Mucosa of descending colon (tissue), 3 donors: Measurements from ENCODE around the gene DHDH. TPM values are rescaled to one million over a fixed set of nuclear protein-coding genes. Genes with fewer than 3 reads are reported as not detected.

ENCODE experiments used
- ATAC-seq: fragments of 200-7000 bp; cut with Tn5 transposase; one replicate; pipeline ENCODE4 v1.9.1; 2020; ENCODE audit warnings: mild to moderate bottlenecking, moderate library complexity
- DNase-seq, 3 donors: peaks; one replicate each; pipeline ENCODE4 v3.0.0-alpha.2; 2020
- H3K36me3 ChIP-seq: fragments of 200-600 bp; one replicate; pipeline ENCODE4 v1.8.0; 2021; ENCODE audit warnings: low read depth, mild to moderate bottlenecking
- H3K4me1 ChIP-seq: fragments of 200-600 bp; one replicate; pipeline ENCODE4 v1.8.0; 2021; ENCODE audit warnings: low read depth, mild to moderate bottlenecking
- H3K4me3 ChIP-seq: fragments of 200-600 bp; one replicate; pipeline ENCODE4 v1.8.0; 2021; ENCODE audit warnings: mild to moderate bottlenecking
- H3K9me3 ChIP-seq: fragments of 200-600 bp; one replicate; pipeline ENCODE4 v1.8.0; 2021; ENCODE audit warnings: mild to moderate bottlenecking
- CTCF ChIP-seq: fragments of 200-600 bp; IDR thresholded peaks from one replicate; pipeline ENCODE4 v1.8.0; 2022; ENCODE audit warnings: antibody characterized with exemption, mild to moderate bottlenecking
- intact Hi-C, 2 donors: fragments of 100-400 bp; cut with DNase I in 1 of 2; cut with micrococcal nuclease in 1 of 2; formaldehyde crosslinking; loops; one replicate each; pipeline versions ENCODE4 v1.11.0 to v1.11.1; 2022; cut with DNase I, micrococcal nuclease
- total RNA-seq, 3 donors: library from RNA; stranded (reverse); fragmentation: NEBNext Ultra II Directional in 2 of 3; extraction: Animal tissue kit (Norgen Biotek cat#: 25700) in 2 of 3; gene quantifications; one replicate each; pipeline versions ENCODE4 v1.2.1 to v1.2.4, GENCODE V29; 2021 to 2023
- donor health status: DM: no; HTN: no; CAD: no; lungs with moderate emphysema.
- donor health status: DM: no; HTN: no; CAD: no.
- donor health status: DM: no; HTN: yes; CAD: no.

The DHDH gene
- total RNA-seq, 3 donors from 2014 or later, result 0.52 TPM; not detected in 2

- no peak for TF ChIP-seq CTCF
- Histone ChIP-seq H3K36me3 (peaks cover 7% of the 10 kb centered on the region), H3K9me3 (no peaks in the 10 kb centered on the region), H3K4me1 (peaks cover 17% of the 10 kb centered on the region), H3K4me3 (no peak overlapping the region)
- ATAC-seq, result no peak
- intact Hi-C loops, result loop anchor here in 1 of 2 donors (10.0 kb wide), 2 partner anchors 95 to 175 kb away; partner anchors contain the start of gene PPP1R15A
- DNase-seq, result no peak
Observed at GRCh38 chr19:48969276-48970138, 36.0 kb downstream of the DHDH start.

GRCh38 chr19:48970139-48970766 is 36.8 kb downstream of the DHDH start:
- TF ChIP-seq CTCF, result no peak
- Histone ChIP-seq H3K4me3 (no peak overlapping the region), H3K9me3 (no peaks in the 10 kb centered on the region), H3K4me1 (peaks cover 15% of the 10 kb centered on the region), H3K36me3 (peaks cover 7% of the 10 kb centered on the region)
- intact Hi-C loops, result loop anchor here in 1 of 2 donors (10.0 kb wide), 1 partner anchor 175 kb away; no protein-coding TSS in a partner anchor
- ATAC-seq (no peak), DNase-seq (no peak)

- ATAC-seq, result peak; percentile 80
- Histone ChIP-seq H3K4me1 (peaks cover 15% of the 10 kb centered on the region), H3K36me3 (peaks cover 7% of the 10 kb centered on the region)
Observed at GRCh38 chr19:48970923-48971395, 37.5 kb downstream of the DHDH start.

GRCh38 chr19:48975947-48976847 is 42.7 kb downstream of the DHDH start:
- DNase-seq (no peak), ATAC-seq (peak; percentile 39)
- H3K4me3 ChIP-seq, result no peak overlapping the region
- peaks cover 7% of the 10 kb centered on the region for H3K36me3 ChIP-seq
- H3K9me3 ChIP-seq, result no peaks in the 10 kb centered on the region
- TF ChIP-seq CTCF, result no peak
- intact Hi-C loops, result loop anchor here in 1 of 2 donors (10.0 kb wide), 1 partner anchor 181 kb away; no protein-coding TSS in a partner anchor
- peaks cover 3% of the 10 kb centered on the region for H3K4me1 ChIP-seq

More at GRCh38 chr19:48970923-48971395, 37.5 kb downstream of the DHDH start:
- DNase-seq, result peak; percentile 80 to 92 (median 85)
- Histone ChIP-seq H3K4me3 (no peak overlapping the region), H3K9me3 (no peaks in the 10 kb centered on the region)
- intact Hi-C loops, result loop anchor here in 1 of 2 donors (10.0 kb wide), 1 partner anchor 176 kb away; no protein-coding TSS in a partner anchor
- peak; percentile 83 for TF ChIP-seq CTCF

- H3K4me1 ChIP-seq, result peaks cover 3% of the 10 kb centered on the region
- DNase-seq, result no peak
- intact Hi-C loops, result loop anchor here in 1 of 2 donors (10.0 kb wide), 1 partner anchor 182 kb away; no protein-coding TSS in a partner anchor
- no peak for TF ChIP-seq CTCF
- peaks cover 7% of the 10 kb centered on the region for H3K36me3 ChIP-seq
- no peak overlapping the region for H3K4me3 ChIP-seq
- no peaks in the 10 kb centered on the region for H3K9me3 ChIP-seq
- ATAC-seq, result peak; percentile 77
Observed at GRCh38 chr19:48977061-48977460, 43.6 kb downstream of the DHDH start.
